Neural cell (in vitro differentiated cells): Measurements from ENCODE around the gene CASP9. TPM values are rescaled to one million over a fixed set of nuclear protein-coding genes. Genes with fewer than 3 reads are reported as not detected.

ENCODE experiments used
- H2AFZ ChIP-seq: fragments of 200-600, 300-800 bp; sonication (generic), shearing (Covaris generic); 2 replicates; pipeline ENCODE4 v1.6.0; 2014; ENCODE audit warnings: low read depth, mild to moderate bottlenecking, antibody characterized with exemption, low read length, moderate library complexity
- H3F3A ChIP-seq: fragments of 200-600 bp; shearing (Covaris generic); 2 replicates; pipeline ENCODE4 v1.6.1; 2016; ENCODE audit warnings: mild to moderate bottlenecking, moderate library complexity, mixed read lengths, antibody characterized with exemption, low read length; ENCODE audit not compliant: insufficient read depth, poor library complexity, severe bottlenecking
- H3K27ac ChIP-seq: fragments of 200-600, 300-800 bp; sonication (generic), shearing (Covaris generic); 2 replicates; pipeline ENCODE4 v1.5.1; 2014; ENCODE audit warnings: mild to moderate bottlenecking, low read length, moderate library complexity
- H3K27me3 ChIP-seq: fragments of 300-800, 200-600 bp; sonication (generic), shearing (Covaris generic); 2 replicates; pipeline ENCODE4 v1.6.0; 2014; ENCODE audit warnings: mild to moderate bottlenecking, low read depth, low read length, moderate library complexity; ENCODE audit not compliant: insufficient read depth
- H3K36me3 ChIP-seq: fragments of 300-800, 200-600 bp; sonication (generic), shearing (Covaris generic); 2 replicates; pipeline ENCODE4 v1.5.1; 2014; ENCODE audit warnings: mild to moderate bottlenecking, antibody characterized with exemption, low read length, moderate library complexity; ENCODE audit not compliant: insufficient read depth
- H3K4me2 ChIP-seq: fragments of 300-800, 200-600 bp; sonication (generic), shearing (Covaris generic); 2 replicates; pipeline ENCODE4 v1.6.0; 2014; ENCODE audit warnings: mild to moderate bottlenecking, low read length
- H3K4me3 ChIP-seq: fragments of 300-800, 200-600 bp; sonication (generic), shearing (Covaris generic); 2 replicates; pipeline ENCODE4 v1.5.1; 2014; ENCODE audit warnings: mild to moderate bottlenecking, low read length, moderate library complexity
- H3K79me2 ChIP-seq: fragments of 200-600 bp; shearing (Covaris generic); replicated peaks from 2 replicates; pipeline ENCODE4 v1.6.0; 2014; ENCODE audit warnings: mild to moderate bottlenecking, low read length, moderate library complexity; ENCODE audit not compliant: insufficient read depth
- H3K9ac ChIP-seq: fragments of 300-800, 200-600 bp; sonication (generic), shearing (Covaris generic); 2 replicates; pipeline ENCODE4 v1.6.1; 2016; ENCODE audit warnings: mild to moderate bottlenecking, low read length, mixed read lengths
- H3K9me2 ChIP-seq: fragments of 200-600 bp; shearing (Covaris generic); 2 replicates; pipeline ENCODE4 v1.6.1; 2016; ENCODE audit warnings: mild to moderate bottlenecking, low read length, mixed read lengths; ENCODE audit not compliant: insufficient read depth
- H3K9me3 ChIP-seq: fragments of 200-600, 300-800 bp; sonication (generic), shearing (Covaris generic); 2 replicates; pipeline ENCODE4 v1.6.1; 2016; ENCODE audit warnings: mild to moderate bottlenecking, mixed run types, low read length, moderate library complexity, mixed read lengths
- H4K20me1 ChIP-seq: fragments of 200-600 bp; shearing (Covaris generic); 2 replicates; pipeline ENCODE4 v1.6.1; 2016; ENCODE audit warnings: mild to moderate bottlenecking, mixed run types; ENCODE audit not compliant: insufficient read depth
- CTCF ChIP-seq: fragments of 450-650 bp; IDR thresholded peaks from 2 replicates; pipeline ENCODE4 v1.5.1; 2014; ENCODE audit warnings: antibody characterized with exemption, mild to moderate bottlenecking, moderate library complexity; ENCODE audit not compliant: poor library complexity, severe bottlenecking
- EP300 ChIP-seq: fragments of 450-650 bp; conservative IDR thresholded peaks from 2 replicates; pipeline ENCODE4 v1.6.1; 2014; ENCODE audit warnings: antibody characterized with exemption, mild to moderate bottlenecking, moderate library complexity; ENCODE audit not compliant: poor library complexity, severe bottlenecking
- EZH2 ChIP-seq: fragments of 200-600, 300-800 bp; shearing (Covaris generic), sonication (generic); IDR thresholded peaks from 2 replicates; pipeline ENCODE4 v1.6.1; 2014; ENCODE audit warnings: antibody characterized with exemption, low read length, borderline replicate concordance, mild to moderate bottlenecking; ENCODE audit not compliant: insufficient read depth, poor library complexity, severe bottlenecking
- MXI1 ChIP-seq: fragments of 450-650 bp; conservative IDR thresholded peaks from 2 replicates; pipeline ENCODE4 v1.6.1; 2014; ENCODE audit warnings: antibody characterized with exemption, mild to moderate bottlenecking; ENCODE audit not compliant: poor library complexity, severe bottlenecking
- POLR2AphosphoS5 ChIP-seq: IDR thresholded peaks from 2 replicates; pipeline ENCODE4 v1.6.1; 2012
- RAD21 ChIP-seq: fragments of 450-650 bp; conservative IDR thresholded peaks from 2 replicates; pipeline ENCODE4 v1.6.1; 2014; ENCODE audit warnings: antibody characterized with exemption, mild to moderate bottlenecking, moderate library complexity
- REST ChIP-seq: IDR thresholded peaks from 2 replicates; pipeline ENCODE4 v1.6.1; 2012; ENCODE audit warnings: borderline replicate concordance
- SMC3 ChIP-seq: fragments of 450-650 bp; conservative IDR thresholded peaks from 2 replicates; pipeline ENCODE4 v1.6.1; 2014; ENCODE audit warnings: antibody characterized with exemption, mild to moderate bottlenecking, moderate library complexity; ENCODE audit not compliant: poor library complexity
- TAF1 ChIP-seq: IDR thresholded peaks from 2 replicates; pipeline ENCODE4 v1.6.1; 2012; ENCODE audit warnings: low read depth
- polyA plus RNA-seq: library from polyadenylated mRNA; depleted of rRNA; stranded (reverse); fragments of >200 nt; gene quantifications from 2 replicates; pipeline ENCODE4 v1.2.3, GENCODE V29; 2014

The CASP9 gene
- polyA plus RNA-seq, 1 donor from 2014 or later: 13.7 TPM

GRCh38 chr1:15542388-15543250, 18.6 kb upstream of the CASP9 start:
- Histone ChIP-seq H3F3A (no peaks in the 10 kb centered on the region), H3K9me3 (no peaks in the 10 kb centered on the region), H3K9ac (no peak overlapping the region), H4K20me1 (no peaks in the 10 kb centered on the region), H3K4me2 (no peak overlapping the region), H3K27ac (no peak overlapping the region), H3K9me2 (no peaks in the 10 kb centered on the region), H3K4me3 (no peak overlapping the region), H3K79me2 (no peaks in the 10 kb centered on the region), H3K36me3 (peaks cover 10% of the 10 kb centered on the region), H2AFZ (no peak overlapping the region), H3K27me3 (no peaks in the 10 kb centered on the region)
- TF ChIP-seq TAF1 (no peak), POLR2AphosphoS5 (no peak), SMC3 (no peak), RAD21 (no peak), CTCF (no peak), REST (no peak), EZH2 (no peak), EP300 (no peak), MXI1 (no peak)

GRCh38 chr1:15541231-15541792, 17.3 kb upstream of the CASP9 start:
- H3K9me3 ChIP-seq: no peaks in the 10 kb centered on the region

More at GRCh38 chr1:15541231-15541792, 17.3 kb upstream of the CASP9 start:
- Histone ChIP-seq H3K9ac (no peak overlapping the region), H3K4me3 (no peak overlapping the region), H3K9me2 (no peaks in the 10 kb centered on the region), H3K4me2 (no peak overlapping the region), H3K27me3 (no peaks in the 10 kb centered on the region), H3K79me2 (no peaks in the 10 kb centered on the region), H3F3A (no peaks in the 10 kb centered on the region), H3K27ac (no peak overlapping the region), H4K20me1 (no peaks in the 10 kb centered on the region), H2AFZ (no peak overlapping the region), H3K36me3 (peaks cover 10% of the 10 kb centered on the region)
- no peak for TF ChIP-seq EP300
- no peak for TF ChIP-seq POLR2AphosphoS5
- TF ChIP-seq SMC3: no peak
- no peak for TF ChIP-seq REST
- no peak for TF ChIP-seq EZH2
- no peak for TF ChIP-seq CTCF
- no peak for TF ChIP-seq TAF1
- TF ChIP-seq RAD21: no peak
- no peak for TF ChIP-seq MXI1
